Measurements from ENCODE around the gene ALOX12B.

ALOX12B gene

GRCh38 chr17:8125947-8126490 lies 38.5 kb upstream of the ALOX12B start:
- no peak for DNase-seq (ENCODE audit: low spot score)
- in situ Hi-C loops (cut with MboI; ENCODE audit: low pct_unique_long_range_greater_than_20kb, low sequenced_read_pairs, unreplicated experiment), result no loop called here
- TF ChIP-seq CTCF (IDR thresholded peaks at IDR 0.05; ENCODE audit: extremely low read depth, insufficient read depth, missing control alignments), result no peak

- in situ Hi-C loops (cut with MboI; ENCODE audit: low pct_unique_long_range_greater_than_20kb, low sequenced_read_pairs, unreplicated experiment), result no loop called here
- DNase-seq (ENCODE audit: low spot score), result peak; percentile 85
- TF ChIP-seq CTCF (IDR thresholded peaks at IDR 0.05; ENCODE audit: extremely low read depth, insufficient read depth, missing control alignments), result no peak
Observed at GRCh38 chr17:8125154-8125946, 37.8 kb upstream of the ALOX12B start.

GRCh38 chr17:8124350-8125153 lies 37.0 kb upstream of the ALOX12B start:
- in situ Hi-C loops (cut with MboI; ENCODE audit: low pct_unique_long_range_greater_than_20kb, low sequenced_read_pairs, unreplicated experiment), result no loop called here
- no peak for DNase-seq (ENCODE audit: low spot score)
- TF ChIP-seq CTCF (IDR thresholded peaks at IDR 0.05; ENCODE audit: extremely low read depth, insufficient read depth, missing control alignments), result no peak

GRCh38 chr17:8123695-8124349 lies 36.3 kb upstream of the ALOX12B start, which contains the start of gene HES7:
HES7 (minus strand) TSS chr17:8124106; CDS start chr17:8124084, 22 bp downstream.
- TF ChIP-seq CTCF (IDR thresholded peaks at IDR 0.05; ENCODE audit: extremely low read depth, insufficient read depth, missing control alignments), result no peak
- DNase-seq (ENCODE audit: low spot score), result no peak
- in situ Hi-C loops (cut with MboI; ENCODE audit: low pct_unique_long_range_greater_than_20kb, low sequenced_read_pairs, unreplicated experiment), result no loop called here

GRCh38 chr17:8122924-8123694 lies 35.6 kb upstream of the ALOX12B start:
- in situ Hi-C loops (cut with MboI; ENCODE audit: low pct_unique_long_range_greater_than_20kb, low sequenced_read_pairs, unreplicated experiment), result no loop called here
- DNase-seq (ENCODE audit: low spot score), result peak; percentile 64
- no peak for TF ChIP-seq CTCF (IDR thresholded peaks at IDR 0.05; ENCODE audit: extremely low read depth, insufficient read depth, missing control alignments)

Measured in GM13977 (cell line).